Epithelial cell of proximal tubule (primary cell): ENCODE data around the gene CHMP4B. TPM values are rescaled to one million over a fixed set of nuclear protein-coding genes. Genes with fewer than 3 reads are reported as not detected.

Source experiments
- DNase-seq: peaks from one replicate; pipeline ENCODE4 v3.0.0-alpha.2; 2011; ENCODE audit warnings: low read depth
- H3K4me3 ChIP-seq: 2 replicates; pipeline ENCODE4 v1.5.1; 2011; ENCODE audit warnings: low read depth, mild to moderate bottlenecking, low read length
- CTCF ChIP-seq: conservative IDR thresholded peaks from 2 replicates; pipeline ENCODE4 v1.5.1; 2012; ENCODE audit warnings: low read depth, mild to moderate bottlenecking, low read length
- total RNA-seq: library from RNA; depleted of rRNA; stranded (reverse); fragments of >200 nt; gene quantifications from 2 replicates; pipeline ENCODE4 v1.2.3, GENCODE V29; 2015

CHMP4B gene
- total RNA-seq, 1 donor from 2014 or later = 41.3 TPM

- no peak for TF ChIP-seq CTCF
- DNase-seq = no peak
- H3K4me3 ChIP-seq = no peak overlapping the region
Observed at GRCh38 chr20:33842346-33842745, 31.2 kb downstream of the CHMP4B start.

- H3K4me3 ChIP-seq = no peak overlapping the region
- no peak for DNase-seq
- TF ChIP-seq CTCF = no peak
Observed at GRCh38 chr20:33843050-33843449, 31.9 kb downstream of the CHMP4B start.

- no peak for TF ChIP-seq CTCF
- no peak overlapping the region for H3K4me3 ChIP-seq
- no peak for DNase-seq
Observed at GRCh38 chr20:33843854-33844253, 32.7 kb downstream of the CHMP4B start.

GRCh38 chr20:33846291-33846935, 35.3 kb downstream of the CHMP4B start:
- DNase-seq = no peak
- H3K4me3 ChIP-seq = no peak overlapping the region
- no peak for TF ChIP-seq CTCF

GRCh38 chr20:33847006-33847405, 35.9 kb downstream of the CHMP4B start:
- no peak for TF ChIP-seq CTCF

GRCh38 chr20:33848391-33848790, 37.2 kb downstream of the CHMP4B start:
- no peak for TF ChIP-seq CTCF
- no peak for DNase-seq
- no peak overlapping the region for H3K4me3 ChIP-seq

More at GRCh38 chr20:33847006-33847405, 35.9 kb downstream of the CHMP4B start:
- no peak for DNase-seq
- no peak overlapping the region for H3K4me3 ChIP-seq

- no peak overlapping the region for H3K4me3 ChIP-seq
- DNase-seq = no peak
- TF ChIP-seq CTCF = no peak
Observed at GRCh38 chr20:33850159-33850558, 39.0 kb downstream of the CHMP4B start.
